Endothelial cell of umbilical vein (primary cell): Measurements from ENCODE around the gene MCM9. TPM values are rescaled to one million over a fixed set of nuclear protein-coding genes. Genes with fewer than 3 reads are reported as not detected.

Source experiments
- BruUV-seq: library from RNA; stranded (reverse); fragments of 400-500 nt; replicated peaks from 2 replicates; lab custom pipeline; 2021; lab: Mats Ljungman, UMichigan
- CTCF ChIA-PET: fragments of 300-600, 350-600 bp; sonication (Branson Sonifier 250); formaldehyde crosslinking; loops from one replicate; lab custom pipeline; 2021; ENCODE audit warnings: antibody characterized with exemption, inconsistent platforms; lab: Charles Lee
- POLR2A ChIA-PET: fragments of 300-600, 350-600 bp; sonication (Branson Sonifier 250); formaldehyde crosslinking; loops from one replicate; lab custom pipeline; 2021; ENCODE audit warnings: antibody characterized with exemption, inconsistent platforms; lab: Charles Lee
- DNase-seq: peaks from one replicate; pipeline ENCODE4 v3.0.0-alpha.2; 2011; ENCODE audit warnings: low read depth, low spot score
- FAIRE-seq: peaks from 2 replicates; lab custom pipeline; 2011; peaks lifted over from hg19 to GRCh38; lab: Jason Lieb, UNC
- H2AFZ ChIP-seq: 2 replicates; pipeline ENCODE4 v1.6.0; 2012; ENCODE audit warnings: low read depth, low read length, control low read depth, inconsistent platforms
- H3K27ac ChIP-seq: 2 replicates; pipeline ENCODE4 v1.5.1; 2011; ENCODE audit warnings: low read depth, mild to moderate bottlenecking, control low read depth, low read length, moderate library complexity; ENCODE audit not compliant: insufficient read depth
- H3K27me3 ChIP-seq, 2 experiments: 2 replicates each; pipeline versions ENCODE4 v1.6.0 to v1.6.1; 2011; ENCODE audit warnings: low read length in 2 of 2, mixed read lengths in 1 of 2; ENCODE audit not compliant: control insufficient read depth in 2 of 2, insufficient read depth in 2 of 2
- H3K36me3 ChIP-seq, 2 experiments: 2 replicates in 1 of 2; 3 replicates in 1 of 2; pipeline ENCODE4 v1.5.1; 2011; ENCODE audit warnings: low read length in 2 of 2, mild to moderate bottlenecking in 1 of 2, moderate library complexity in 1 of 2; ENCODE audit not compliant: control insufficient read depth in 2 of 2, insufficient read depth in 2 of 2; ENCODE audit errors: extremely low read depth in 1 of 2
- H3K4me1 ChIP-seq: 3 replicates; pipeline ENCODE4 v1.5.1; 2011; ENCODE audit warnings: mild to moderate bottlenecking, low read length; ENCODE audit not compliant: control insufficient read depth, insufficient read depth; ENCODE audit errors: extremely low read depth
- H3K4me2 ChIP-seq: 2 replicates; pipeline ENCODE4 v1.6.1; 2011; ENCODE audit warnings: low read length, control low read depth, mixed read lengths; ENCODE audit not compliant: insufficient read depth
- H3K4me3 ChIP-seq, 3 experiments: fragments of 200-600 bp in 1 of 3; sonication (generic), shearing (Covaris generic) in 1 of 3; replicated peaks in 1 of 3; 2 replicates each; pipeline ENCODE4 v1.5.1; 2011 to 2016; ENCODE audit warnings: control low read depth in 3 of 3, low read length in 3 of 3, mild to moderate bottlenecking in 2 of 3, inconsistent platforms in 1 of 3, low read depth in 1 of 3, moderate library complexity in 1 of 3; ENCODE audit not compliant: insufficient read depth in 1 of 3
- H3K79me2 ChIP-seq: 2 replicates; pipeline ENCODE4 v1.6.0; 2012; ENCODE audit warnings: low read length, inconsistent platforms; ENCODE audit not compliant: control insufficient read depth, insufficient read depth
- H3K9ac ChIP-seq: replicated peaks from 2 replicates; pipeline ENCODE3; 2011; ENCODE audit warnings: low read length, control low read depth; ENCODE audit not compliant: insufficient read depth; ENCODE audit errors: extremely low read depth
- H3K9me1 ChIP-seq: replicated peaks from 3 replicates; pipeline ENCODE4 v1.6.0; 2011; ENCODE audit warnings: mild to moderate bottlenecking, low read length; ENCODE audit not compliant: control insufficient read depth, insufficient read depth; ENCODE audit errors: extremely low read depth
- H3K9me3 ChIP-seq: replicated peaks from 2 replicates; pipeline ENCODE4 v1.5.1; 2012; ENCODE audit warnings: low read length, inconsistent platforms; ENCODE audit not compliant: control insufficient read depth, insufficient read depth
- H4K20me1 ChIP-seq: replicated peaks from 2 replicates; pipeline ENCODE3; 2011; ENCODE audit warnings: mild to moderate bottlenecking, low read length; ENCODE audit not compliant: control insufficient read depth, insufficient read depth; ENCODE audit errors: extremely low read depth
- EZH2 ChIP-seq: IDR thresholded peaks from 2 replicates; pipeline ENCODE4 v1.6.1; 2012; ENCODE audit warnings: borderline replicate concordance, low read depth, mild to moderate bottlenecking, moderate library complexity, low read length, inconsistent platforms; ENCODE audit not compliant: severe bottlenecking
- FOS ChIP-seq: IDR thresholded peaks from 2 replicates; pipeline ENCODE4 v1.6.1; 2011; ENCODE audit warnings: mild to moderate bottlenecking, low read length, moderate library complexity, borderline replicate concordance; ENCODE audit not compliant: insufficient read depth
- GATA2 ChIP-seq: IDR thresholded peaks from 2 replicates; pipeline ENCODE4 v1.7.0; 2011; ENCODE audit warnings: low read depth, mild to moderate bottlenecking, moderate library complexity, mixed read lengths, low read length; ENCODE audit not compliant: insufficient read length, insufficient read depth
- JUN ChIP-seq: IDR thresholded peaks from 2 replicates; pipeline ENCODE4 v1.6.1; 2011; ENCODE audit warnings: borderline replicate concordance, low read depth; ENCODE audit not compliant: insufficient read length, insufficient read depth
- MYC ChIP-seq: IDR thresholded peaks from one replicate; pipeline ENCODE4 v1.6.1; 2011; ENCODE audit warnings: mild to moderate bottlenecking, low read depth, low read length
- POLR2A ChIP-seq: IDR thresholded peaks from 2 replicates; pipeline ENCODE4 v1.6.1; 2012; ENCODE audit warnings: low read depth, mild to moderate bottlenecking, control low read depth, low read length
- POLR2AphosphoS5 ChIP-seq: IDR thresholded peaks from 2 replicates; pipeline ENCODE4 v1.6.1; 2012; ENCODE audit warnings: low read depth, mild to moderate bottlenecking, control low read depth, low read length, moderate library complexity; ENCODE audit not compliant: insufficient read depth
- dilution Hi-C: fragments of 300-500 bp; cut with MboI; formaldehyde crosslinking; loops from one replicate; pipeline ENCODE4 v1.15.0; 2019; ENCODE audit warnings: low sequenced_read_pairs; ENCODE audit not compliant: extremely low pct_ligation_motif_present
- intact Hi-C: fragments of 100-400 bp; cut with micrococcal nuclease; formaldehyde crosslinking; loops from one replicate; pipeline ENCODE4 v1.10.0; 2022
- polyA plus RNA-seq, 4 experiments: library from polyadenylated mRNA; depleted of rRNA in 3 of 4; stranded (reverse) in 3 of 4; unstranded in 1 of 4; fragments of >200 nt; gene quantifications; 2 replicates each; pipeline versions ENCODE4 v1.2.1 to v1.2.3, GENCODE V29; 2011 to 2012; ENCODE audit warnings: missing spikeins in 1 of 4
- total RNA-seq: library from RNA; stranded (reverse); gene quantifications from 2 replicates; pipeline ENCODE4 v1.2.3, GENCODE V29; 2021
- TF ChIP-seq, protein P1 (sequence below): IDR thresholded peaks from 2 replicates; pipeline ENCODE4 v1.6.1; 2011; ENCODE audit not compliant: insufficient read depth, insufficient read length
- TF ChIP-seq, protein P2 (sequence below), 2 donors: IDR thresholded peaks; 1 replicate in 1 of 2; 2 replicates in 1 of 2; pipeline ENCODE4 v1.5.1; 2011; ENCODE audit warnings: low read length in 2 of 2, mild to moderate bottlenecking in 2 of 2, moderate library complexity in 2 of 2, control low read depth in 1 of 2, inconsistent platforms in 1 of 2, low read depth in 1 of 2; ENCODE audit not compliant: insufficient read depth in 1 of 2; ENCODE audit errors: extremely low read depth in 1 of 2

Gene MCM9
- total and polyA plus RNA-seq, 2 donors (not counting 3 experiments of a cell fraction or from before 2014, with no cell fraction given): 2.0 to 14.1 TPM

DNA sequence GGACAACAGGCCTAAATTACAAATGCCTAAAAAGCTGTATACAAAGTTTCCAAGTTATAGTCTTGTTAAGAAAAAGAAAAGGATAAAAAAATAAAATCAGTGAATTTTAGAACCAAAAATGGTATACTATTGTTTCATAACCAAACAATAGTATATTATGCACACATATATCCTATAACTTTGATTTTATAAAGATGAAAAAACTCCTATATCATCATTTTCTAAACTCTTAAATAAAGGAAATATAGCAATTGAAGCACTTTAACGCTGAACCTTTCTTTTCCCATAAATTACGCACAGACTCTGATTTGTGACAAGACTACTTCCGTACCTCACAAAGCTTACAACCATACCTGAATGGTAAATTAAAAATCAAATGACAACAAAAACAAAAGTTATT is 35.9 kb upstream of the MCM9 start:
- dilution Hi-C loops (no loop called here), intact Hi-C loops (loop anchor here (5.0 kb wide), 1 partner anchor 66 kb away; no protein-coding TSS in a partner anchor)
- Histone ChIP-seq H4K20me1 (no peaks in the 10 kb centered on the region), H3K27me3 (no peaks in the 10 kb centered on the region), H3K4me3 (no peak overlapping the region), H3K27ac (no peak overlapping the region), H3K4me1 (no peaks in the 10 kb centered on the region), H3K9me1 (no peaks in the 10 kb centered on the region), H3K4me2 (no peak overlapping the region), H3K9ac (no peak overlapping the region), H3K36me3 (no peaks in the 10 kb centered on the region), H3K9me3 (no peaks in the 10 kb centered on the region), H2AFZ (no peak overlapping the region), H3K79me2 (no peaks in the 10 kb centered on the region)
- TF ChIP-seq MYC (no peak), POLR2A (no peak), POLR2AphosphoS5 (no peak), FOS (no peak), EZH2 (no peak), JUN (no peak), GATA2 (no peak)
- TF ChIP-seq, protein P1, sequence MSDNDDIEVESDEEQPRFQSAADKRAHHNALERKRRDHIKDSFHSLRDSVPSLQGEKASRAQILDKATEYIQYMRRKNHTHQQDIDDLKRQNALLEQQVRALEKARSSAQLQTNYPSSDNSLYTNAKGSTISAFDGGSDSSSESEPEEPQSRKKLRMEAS: no peak
- TF ChIP-seq, protein P2, sequence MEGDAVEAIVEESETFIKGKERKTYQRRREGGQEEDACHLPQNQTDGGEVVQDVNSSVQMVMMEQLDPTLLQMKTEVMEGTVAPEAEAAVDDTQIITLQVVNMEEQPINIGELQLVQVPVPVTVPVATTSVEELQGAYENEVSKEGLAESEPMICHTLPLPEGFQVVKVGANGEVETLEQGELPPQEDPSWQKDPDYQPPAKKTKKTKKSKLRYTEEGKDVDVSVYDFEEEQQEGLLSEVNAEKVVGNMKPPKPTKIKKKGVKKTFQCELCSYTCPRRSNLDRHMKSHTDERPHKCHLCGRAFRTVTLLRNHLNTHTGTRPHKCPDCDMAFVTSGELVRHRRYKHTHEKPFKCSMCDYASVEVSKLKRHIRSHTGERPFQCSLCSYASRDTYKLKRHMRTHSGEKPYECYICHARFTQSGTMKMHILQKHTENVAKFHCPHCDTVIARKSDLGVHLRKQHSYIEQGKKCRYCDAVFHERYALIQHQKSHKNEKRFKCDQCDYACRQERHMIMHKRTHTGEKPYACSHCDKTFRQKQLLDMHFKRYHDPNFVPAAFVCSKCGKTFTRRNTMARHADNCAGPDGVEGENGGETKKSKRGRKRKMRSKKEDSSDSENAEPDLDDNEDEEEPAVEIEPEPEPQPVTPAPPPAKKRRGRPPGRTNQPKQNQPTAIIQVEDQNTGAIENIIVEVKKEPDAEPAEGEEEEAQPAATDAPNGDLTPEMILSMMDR (IDR thresholded peaks at IDR 0.05; ENCODE audit: extremely low read depth in 1 of 2, insufficient read depth in 1 of 2, low read depth in 1 of 2, low read length in 2 of 2): no peak
- POLR2A ChIA-PET: no interaction called here
- no peak for DNase-seq
- CTCF ChIA-PET: interaction anchor here (1.5 to 12.7 kb wide), 2 partner anchors 12 to 139 kb away, joined by 3 to 410 read pairs; no protein-coding TSS in a partner anchor
- FAIRE-seq: no peak
- no TSS peak for BruUV-seq
